Measurements from ENCODE around the gene SCLT1. TPM values are rescaled to one million over a fixed set of nuclear protein-coding genes. Genes with fewer than 3 reads are reported as not detected.

SCLT1 gene
- total and polyA plus RNA-seq, 2 donors, result 16.9 to 45.2 TPM

DNA sequence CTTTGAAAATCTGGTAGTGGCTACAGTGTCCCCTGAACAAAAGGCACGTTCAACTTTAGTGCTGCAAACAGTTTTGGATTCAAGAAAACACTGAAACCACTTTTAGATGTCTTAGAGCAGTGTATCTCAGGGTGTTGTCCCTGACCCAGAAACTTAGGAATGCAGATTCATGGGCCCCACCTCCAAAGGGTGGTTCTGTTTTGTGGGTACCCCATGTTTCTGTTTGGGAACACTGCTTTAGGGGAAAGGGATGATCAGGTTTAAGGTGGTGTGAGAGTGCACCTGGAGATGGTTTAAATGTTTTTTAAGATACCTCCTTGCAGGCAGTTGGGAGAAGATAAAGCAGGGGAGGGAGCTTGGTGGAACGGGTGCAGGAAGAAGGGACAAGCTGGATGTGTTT is 228.2 kb downstream of the SCLT1 start:
- Histone ChIP-seq H3K27ac (ENCODE audit: low read depth in 1 of 2, low read length in 1 of 2) (no peak overlapping the region), H3K9me3 (ENCODE audit: control insufficient read depth in 2 of 2, insufficient read depth in 1 of 2, low read length in 1 of 2) (no peaks in the 10 kb centered on the region), H3K36me3 (ENCODE audit: control insufficient read depth in 2 of 2, insufficient read depth in 2 of 2, low read length in 1 of 2) (peaks cover 46 to 93% of the 10 kb centered on the region in 2 donors), H3K4me1 (ENCODE audit: control insufficient read depth in 2 of 2, insufficient read depth in 2 of 2, low read length in 2 of 2) (peaks cover 0 to 25% of the 10 kb centered on the region in 2 donors), H3K4me3 (ENCODE audit: low read length in 2 of 2) (no peak overlapping the region), H3K27me3 (ENCODE audit: control insufficient read depth in 2 of 2, insufficient read depth in 1 of 2, low read length in 1 of 2) (no peaks in the 10 kb centered on the region)
- no peak for DNase-seq (ENCODE audit: low read depth in 6 of 9, low spot score in 9 of 9)
- 98% methylated on average over 2 of the region's 2 CpGs for WGBS

GRCh38 chr4:128863312-128864075 is 229.8 kb downstream of the SCLT1 start:
- peaks cover 0 to 25% of the 10 kb centered on the region in 2 donors for H3K4me1 ChIP-seq (ENCODE audit: control insufficient read depth in 2 of 2, insufficient read depth in 2 of 2, low read length in 2 of 2)
- no peak overlapping the region for H3K27ac ChIP-seq (ENCODE audit: low read depth in 1 of 2, low read length in 1 of 2)
- no peak overlapping the region for H3K4me3 ChIP-seq (ENCODE audit: low read length in 2 of 2)
- H3K27me3 ChIP-seq (ENCODE audit: control insufficient read depth in 2 of 2, insufficient read depth in 1 of 2, low read length in 1 of 2), result no peaks in the 10 kb centered on the region
- no peaks in the 10 kb centered on the region for H3K9me3 ChIP-seq (ENCODE audit: control insufficient read depth in 2 of 2, insufficient read depth in 1 of 2, low read length in 1 of 2)
- H3K36me3 ChIP-seq (ENCODE audit: control insufficient read depth in 2 of 2, insufficient read depth in 2 of 2, low read length in 1 of 2), result peaks cover 51 to 92% of the 10 kb centered on the region in 2 donors
- DNase-seq (ENCODE audit: low read depth in 6 of 9, low spot score in 9 of 9), result peak in 8 of 9 donors; percentile 25 to 70 (median 49)
- WGBS, result 77% methylated on average over 10 of the region's 10 CpGs

GRCh38 chr4:128862608-128863311 is 230.6 kb downstream of the SCLT1 start:
- peaks cover 56 to 92% of the 10 kb centered on the region in 2 donors for H3K36me3 ChIP-seq (ENCODE audit: control insufficient read depth in 2 of 2, insufficient read depth in 2 of 2, low read length in 1 of 2)
- no peak overlapping the region for H3K4me3 ChIP-seq (ENCODE audit: low read length in 2 of 2)
- H3K27ac ChIP-seq (ENCODE audit: low read depth in 1 of 2, low read length in 1 of 2), result peak overlapping the region in 1 of 2 donors; percentile 31
- H3K27me3 ChIP-seq (ENCODE audit: control insufficient read depth in 2 of 2, insufficient read depth in 1 of 2, low read length in 1 of 2), result no peaks in the 10 kb centered on the region
- peaks cover 0 to 25% of the 10 kb centered on the region in 2 donors for H3K4me1 ChIP-seq (ENCODE audit: control insufficient read depth in 2 of 2, insufficient read depth in 2 of 2, low read length in 2 of 2)
- no peak for DNase-seq (ENCODE audit: low read depth in 6 of 9, low spot score in 9 of 9)
- H3K9me3 ChIP-seq (ENCODE audit: control insufficient read depth in 2 of 2, insufficient read depth in 1 of 2, low read length in 1 of 2), result no peaks in the 10 kb centered on the region
- WGBS, result 92% methylated on average over 14 of the region's 14 CpGs

GRCh38 chr4:128861856-128862518 is 231.4 kb downstream of the SCLT1 start:
- Histone ChIP-seq H3K9me3 (ENCODE audit: control insufficient read depth in 2 of 2, insufficient read depth in 1 of 2, low read length in 1 of 2) (no peaks in the 10 kb centered on the region), H3K27me3 (ENCODE audit: control insufficient read depth in 2 of 2, insufficient read depth in 1 of 2, low read length in 1 of 2) (no peaks in the 10 kb centered on the region), H3K36me3 (ENCODE audit: control insufficient read depth in 2 of 2, insufficient read depth in 2 of 2, low read length in 1 of 2) (peaks cover 57 to 92% of the 10 kb centered on the region in 2 donors), H3K27ac (ENCODE audit: low read depth in 1 of 2, low read length in 1 of 2) (no peak overlapping the region), H3K4me1 (ENCODE audit: control insufficient read depth in 2 of 2, insufficient read depth in 2 of 2, low read length in 2 of 2) (peaks cover 0 to 25% of the 10 kb centered on the region in 2 donors), H3K4me3 (ENCODE audit: low read length in 2 of 2) (no peak overlapping the region)
- whole genome bisulfite sequencing, result 28% methylated on average over 13 of the region's 13 CpGs
- DNase-seq (ENCODE audit: low read depth in 6 of 9, low spot score in 9 of 9), result peak in 1 of 9 donors; percentile 29

- no peak for DNase-seq (ENCODE audit: low read depth in 6 of 9, low spot score in 9 of 9)
- H3K27me3 ChIP-seq (ENCODE audit: control insufficient read depth in 2 of 2, insufficient read depth in 1 of 2, low read length in 1 of 2), result no peaks in the 10 kb centered on the region
- H3K4me1 ChIP-seq (ENCODE audit: control insufficient read depth in 2 of 2, insufficient read depth in 2 of 2, low read length in 2 of 2), result peaks cover 0 to 25% of the 10 kb centered on the region in 2 donors
- WGBS, result 87% methylated on average over 6 of the region's 6 CpGs
- no peaks in the 10 kb centered on the region for H3K9me3 ChIP-seq (ENCODE audit: control insufficient read depth in 2 of 2, insufficient read depth in 1 of 2, low read length in 1 of 2)
- H3K36me3 ChIP-seq (ENCODE audit: control insufficient read depth in 2 of 2, insufficient read depth in 2 of 2, low read length in 1 of 2), result peaks cover 71 to 94% of the 10 kb centered on the region in 2 donors
- no peak overlapping the region for H3K27ac ChIP-seq (ENCODE audit: low read depth in 1 of 2, low read length in 1 of 2)
- H3K4me3 ChIP-seq (ENCODE audit: low read length in 2 of 2), result no peak overlapping the region
Observed at GRCh38 chr4:128859887-128860677, 233.3 kb downstream of the SCLT1 start.

GRCh38 chr4:128858879-128859671 is 234.3 kb downstream of the SCLT1 start:
- Histone ChIP-seq H3K27me3 (ENCODE audit: control insufficient read depth in 2 of 2, insufficient read depth in 1 of 2, low read length in 1 of 2) (no peaks in the 10 kb centered on the region), H3K36me3 (ENCODE audit: control insufficient read depth in 2 of 2, insufficient read depth in 2 of 2, low read length in 1 of 2) (peaks cover 70 to 94% of the 10 kb centered on the region in 2 donors), H3K27ac (ENCODE audit: low read depth in 1 of 2, low read length in 1 of 2) (no peak overlapping the region), H3K4me1 (ENCODE audit: control insufficient read depth in 2 of 2, insufficient read depth in 2 of 2, low read length in 2 of 2) (peaks cover 0 to 28% of the 10 kb centered on the region in 2 donors), H3K9me3 (ENCODE audit: control insufficient read depth in 2 of 2, insufficient read depth in 1 of 2, low read length in 1 of 2) (no peaks in the 10 kb centered on the region), H3K4me3 (ENCODE audit: low read length in 2 of 2) (no peak overlapping the region)
- 91% methylated on average over 18 of the region's 18 CpGs for WGBS
- no peak for DNase-seq (ENCODE audit: low read depth in 6 of 9, low spot score in 9 of 9)

DNA sequence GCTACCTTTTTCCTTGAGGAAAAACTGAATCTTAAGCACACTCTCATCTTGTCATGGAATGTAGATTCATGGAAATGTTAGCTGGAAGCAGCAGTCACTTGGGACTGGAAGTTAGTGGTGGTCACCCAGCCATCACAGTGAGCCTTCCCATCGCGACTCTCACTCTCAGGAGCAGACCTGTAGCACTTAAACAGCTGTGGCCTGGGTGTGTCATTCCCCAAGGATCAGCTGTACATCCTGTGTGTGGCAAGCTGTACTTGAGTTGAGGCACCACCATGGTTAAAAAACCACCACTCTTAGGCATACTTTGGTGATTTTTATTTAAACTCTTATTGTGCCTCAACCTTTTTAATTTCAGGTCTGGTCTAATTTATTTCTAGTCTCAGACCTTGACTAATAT is 237.1 kb downstream of the SCLT1 start:
- WGBS, result 96% methylated on average over 2 of the region's 2 CpGs
- no peak overlapping the region for H3K27ac ChIP-seq (ENCODE audit: low read depth in 1 of 2, low read length in 1 of 2)
- no peaks in the 10 kb centered on the region for H3K9me3 ChIP-seq (ENCODE audit: control insufficient read depth in 2 of 2, insufficient read depth in 1 of 2, low read length in 1 of 2)
- DNase-seq (ENCODE audit: low read depth in 6 of 9, low spot score in 9 of 9), result no peak
- peaks cover 75 to 94% of the 10 kb centered on the region in 2 donors for H3K36me3 ChIP-seq (ENCODE audit: control insufficient read depth in 2 of 2, insufficient read depth in 2 of 2, low read length in 1 of 2)
- no peak overlapping the region for H3K4me3 ChIP-seq (ENCODE audit: low read length in 2 of 2)
- H3K27me3 ChIP-seq (ENCODE audit: control insufficient read depth in 2 of 2, insufficient read depth in 1 of 2, low read length in 1 of 2), result no peaks in the 10 kb centered on the region
- H3K4me1 ChIP-seq (ENCODE audit: control insufficient read depth in 2 of 2, insufficient read depth in 2 of 2, low read length in 2 of 2), result peaks cover 0 to 12% of the 10 kb centered on the region in 2 donors

- Histone ChIP-seq H3K27ac (ENCODE audit: low read depth in 1 of 2, low read length in 1 of 2) (no peak overlapping the region), H3K4me1 (ENCODE audit: control insufficient read depth in 2 of 2, insufficient read depth in 2 of 2, low read length in 2 of 2) (peaks cover 0 to 11% of the 10 kb centered on the region in 2 donors), H3K27me3 (ENCODE audit: control insufficient read depth in 2 of 2, insufficient read depth in 1 of 2, low read length in 1 of 2) (no peaks in the 10 kb centered on the region), H3K4me3 (ENCODE audit: low read length in 2 of 2) (no peak overlapping the region), H3K36me3 (ENCODE audit: control insufficient read depth in 2 of 2, insufficient read depth in 2 of 2, low read length in 1 of 2) (peaks cover 73 to 94% of the 10 kb centered on the region in 2 donors), H3K9me3 (ENCODE audit: control insufficient read depth in 2 of 2, insufficient read depth in 1 of 2, low read length in 1 of 2) (no peaks in the 10 kb centered on the region)
- no peak for DNase-seq (ENCODE audit: low read depth in 6 of 9, low spot score in 9 of 9)
- WGBS, result over 99% methylated on average over 7 of the region's 7 CpGs
Observed at GRCh38 chr4:128855621-128856020, 237.7 kb downstream of the SCLT1 start.
